Measurements from ENCODE around the gene SH3TC2. TPM values are rescaled to one million over a fixed set of nuclear protein-coding genes. Genes with fewer than 3 reads are reported as not detected.

The SH3TC2 gene
- total and polyA plus RNA-seq, 10 of the 15 experiments (the other 5 are each of a cell fraction or from before 2014, with no cell fraction given): not detected

DNA sequence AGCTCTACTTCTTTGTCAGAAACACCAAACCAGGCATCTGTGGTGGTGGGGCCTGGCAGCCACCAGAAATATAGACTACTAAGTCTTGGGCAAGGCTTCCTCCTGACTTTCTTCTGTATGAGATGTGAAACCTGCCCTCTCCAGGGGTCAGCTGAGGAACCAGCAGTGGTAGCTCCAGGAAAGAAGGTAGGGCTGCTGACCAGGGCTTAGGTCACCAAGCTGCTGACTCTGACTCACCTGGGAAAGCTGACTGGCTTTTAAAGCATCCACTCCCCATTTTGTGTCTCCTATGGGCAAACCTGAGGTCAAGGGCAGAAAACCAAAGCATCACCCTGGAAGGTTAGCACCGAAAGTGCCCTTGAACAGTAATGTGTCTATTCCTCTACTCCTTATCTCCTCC lies 10.4 kb upstream of the SH3TC2 start:
- H3K36me3 ChIP-seq (ENCODE audit: control insufficient read depth in 2 of 2, insufficient read depth in 2 of 2, low read length in 1 of 2): no peaks in the 10 kb centered on the region
- H3K9ac ChIP-seq (ENCODE audit: control insufficient read depth, insufficient read depth, low read length): no peak overlapping the region
- no peaks in the 10 kb centered on the region; a peak in 1 of 4 replicates for H3K27me3 ChIP-seq (replicated peaks in 1 of 2; ENCODE audit: control insufficient read depth in 2 of 2, insufficient read depth in 2 of 2, low read length in 1 of 2)
- no peaks in the 10 kb centered on the region for H3K9me3 ChIP-seq (replicated peaks; ENCODE audit: control insufficient read depth, insufficient read depth, low read length)
- in situ Hi-C loops (cut with MboI) (no loop called here), intact Hi-C loops (cut with micrococcal nuclease; ENCODE audit: unreplicated experiment) (no loop called here)
- no peak overlapping the region for H3K27ac ChIP-seq (ENCODE audit: control insufficient read depth, insufficient read depth)
- FAIRE-seq: no peak
- ATAC-seq: no peak
- CTCF ChIA-PET: no interaction called here
- POLR2A ChIA-PET: no interaction called here
- TF ChIP-seq EED (IDR thresholded peaks at IDR 0.05; ENCODE audit: low read depth): no peak
- TF ChIP-seq, protein P1, sequence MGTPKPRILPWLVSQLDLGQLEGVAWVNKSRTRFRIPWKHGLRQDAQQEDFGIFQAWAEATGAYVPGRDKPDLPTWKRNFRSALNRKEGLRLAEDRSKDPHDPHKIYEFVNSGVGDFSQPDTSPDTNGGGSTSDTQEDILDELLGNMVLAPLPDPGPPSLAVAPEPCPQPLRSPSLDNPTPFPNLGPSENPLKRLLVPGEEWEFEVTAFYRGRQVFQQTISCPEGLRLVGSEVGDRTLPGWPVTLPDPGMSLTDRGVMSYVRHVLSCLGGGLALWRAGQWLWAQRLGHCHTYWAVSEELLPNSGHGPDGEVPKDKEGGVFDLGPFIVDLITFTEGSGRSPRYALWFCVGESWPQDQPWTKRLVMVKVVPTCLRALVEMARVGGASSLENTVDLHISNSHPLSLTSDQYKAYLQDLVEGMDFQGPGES (IDR thresholded peaks at IDR 0.05): no peak
- TF ChIP-seq ASH2L (IDR thresholded peaks at IDR 0.05; ENCODE audit: borderline replicate concordance, low read depth): no peak
- TF ChIP-seq, protein P2, sequence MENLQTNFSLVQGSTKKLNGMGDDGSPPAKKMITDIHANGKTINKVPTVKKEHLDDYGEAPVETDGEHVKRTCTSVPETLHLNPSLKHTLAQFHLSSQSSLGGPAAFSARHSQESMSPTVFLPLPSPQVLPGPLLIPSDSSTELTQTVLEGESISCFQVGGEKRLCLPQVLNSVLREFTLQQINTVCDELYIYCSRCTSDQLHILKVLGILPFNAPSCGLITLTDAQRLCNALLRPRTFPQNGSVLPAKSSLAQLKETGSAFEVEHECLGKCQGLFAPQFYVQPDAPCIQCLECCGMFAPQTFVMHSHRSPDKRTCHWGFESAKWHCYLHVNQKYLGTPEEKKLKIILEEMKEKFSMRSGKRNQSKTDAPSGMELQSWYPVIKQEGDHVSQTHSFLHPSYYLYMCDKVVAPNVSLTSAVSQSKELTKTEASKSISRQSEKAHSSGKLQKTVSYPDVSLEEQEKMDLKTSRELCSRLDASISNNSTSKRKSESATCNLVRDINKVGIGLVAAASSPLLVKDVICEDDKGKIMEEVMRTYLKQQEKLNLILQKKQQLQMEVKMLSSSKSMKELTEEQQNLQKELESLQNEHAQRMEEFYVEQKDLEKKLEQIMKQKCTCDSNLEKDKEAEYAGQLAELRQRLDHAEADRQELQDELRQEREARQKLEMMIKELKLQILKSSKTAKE (IDR thresholded peaks at IDR 0.05; ENCODE audit: low read depth, poor library complexity, severe bottlenecking): no peak
- TF ChIP-seq, protein P3, sequence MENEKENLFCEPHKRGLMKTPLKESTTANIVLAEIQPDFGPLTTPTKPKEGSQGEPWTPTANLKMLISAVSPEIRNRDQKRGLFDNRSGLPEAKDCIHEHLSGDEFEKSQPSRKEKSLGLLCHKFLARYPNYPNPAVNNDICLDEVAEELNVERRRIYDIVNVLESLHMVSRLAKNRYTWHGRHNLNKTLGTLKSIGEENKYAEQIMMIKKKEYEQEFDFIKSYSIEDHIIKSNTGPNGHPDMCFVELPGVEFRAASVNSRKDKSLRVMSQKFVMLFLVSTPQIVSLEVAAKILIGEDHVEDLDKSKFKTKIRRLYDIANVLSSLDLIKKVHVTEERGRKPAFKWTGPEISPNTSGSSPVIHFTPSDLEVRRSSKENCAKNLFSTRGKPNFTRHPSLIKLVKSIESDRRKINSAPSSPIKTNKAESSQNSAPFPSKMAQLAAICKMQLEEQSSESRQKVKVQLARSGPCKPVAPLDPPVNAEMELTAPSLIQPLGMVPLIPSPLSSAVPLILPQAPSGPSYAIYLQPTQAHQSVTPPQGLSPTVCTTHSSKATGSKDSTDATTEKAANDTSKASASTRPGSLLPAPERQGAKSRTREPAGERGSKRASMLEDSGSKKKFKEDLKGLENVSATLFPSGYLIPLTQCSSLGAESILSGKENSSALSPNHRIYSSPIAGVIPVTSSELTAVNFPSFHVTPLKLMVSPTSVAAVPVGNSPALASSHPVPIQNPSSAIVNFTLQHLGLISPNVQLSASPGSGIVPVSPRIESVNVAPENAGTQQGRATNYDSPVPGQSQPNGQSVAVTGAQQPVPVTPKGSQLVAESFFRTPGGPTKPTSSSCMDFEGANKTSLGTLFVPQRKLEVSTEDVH (IDR thresholded peaks at IDR 0.05; ENCODE audit: low read depth, partially characterized antibody): no peak
- TF ChIP-seq, protein P4, sequence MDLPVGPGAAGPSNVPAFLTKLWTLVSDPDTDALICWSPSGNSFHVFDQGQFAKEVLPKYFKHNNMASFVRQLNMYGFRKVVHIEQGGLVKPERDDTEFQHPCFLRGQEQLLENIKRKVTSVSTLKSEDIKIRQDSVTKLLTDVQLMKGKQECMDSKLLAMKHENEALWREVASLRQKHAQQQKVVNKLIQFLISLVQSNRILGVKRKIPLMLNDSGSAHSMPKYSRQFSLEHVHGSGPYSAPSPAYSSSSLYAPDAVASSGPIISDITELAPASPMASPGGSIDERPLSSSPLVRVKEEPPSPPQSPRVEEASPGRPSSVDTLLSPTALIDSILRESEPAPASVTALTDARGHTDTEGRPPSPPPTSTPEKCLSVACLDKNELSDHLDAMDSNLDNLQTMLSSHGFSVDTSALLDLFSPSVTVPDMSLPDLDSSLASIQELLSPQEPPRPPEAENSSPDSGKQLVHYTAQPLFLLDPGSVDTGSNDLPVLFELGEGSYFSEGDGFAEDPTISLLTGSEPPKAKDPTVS (IDR thresholded peaks at IDR 0.05; ENCODE audit: low read depth, low read length): no peak
- no peak for TF ChIP-seq CHD4 (IDR thresholded peaks at IDR 0.05)
- TF ChIP-seq MTA2 (IDR thresholded peaks at IDR 0.05; ENCODE audit: low read depth): no peak
- H3K4me2 ChIP-seq (ENCODE audit: control insufficient read depth, insufficient read depth): no peak overlapping the region
- no peaks in the 10 kb centered on the region for H4K20me1 ChIP-seq (ENCODE audit: control insufficient read depth, insufficient read depth)
- RAD21 ChIA-PET (ENCODE audit: unreplicated experiment): no interaction called here
- H3K79me2 ChIP-seq (ENCODE audit: control insufficient read depth, insufficient read depth, low read length): no peaks in the 10 kb centered on the region
- H2AFZ ChIP-seq (ENCODE audit: control insufficient read depth, low read depth, low read length): no peak overlapping the region
- WGBS (ENCODE audit: insufficient coverage, insufficient replicate concordance, low lambda C conversion rate, missing lambda C conversion rate): 7% methylated on average over 1 of the region's 1 CpG
- SMC1A ChIA-PET (ENCODE audit: uncharacterized antibody, unreplicated experiment): no interaction called here
- DNase-seq (ENCODE audit: low read depth, low spot score): no peak
- H3K4me3 ChIP-seq: no peak overlapping the region
- BruUV-seq (replicated peaks): no TSS peak
- no peaks in the 10 kb centered on the region for H3K4me1 ChIP-seq (ENCODE audit: control insufficient read depth, insufficient read depth, low read length)

All from GM12878 (cell line).